Tibial artery (tissue), 4 donors: ENCODE data around the gene DYNC1H1.

Source experiments
- DNase-seq, 2 donors: peaks; one replicate each; pipeline ENCODE4 v3.0.0-alpha.2; 2019
- H3K27ac ChIP-seq, 2 donors: fragments of 200-600 bp; sonication (generic) in 1 of 2; 1 replicate in 1 of 2; 2 replicates in 1 of 2; pipeline ENCODE4 v1.5.1; 2018 to 2019; ENCODE audit warnings: mild to moderate bottlenecking in 1 of 2
- H3K27me3 ChIP-seq, 2 donors: fragments of 200-600 bp; sonication (generic) in 1 of 2; one replicate each; pipeline versions ENCODE4 v1.5.1 to v1.6.0; 2016 to 2019
- H3K36me3 ChIP-seq, 3 donors: fragments of 200-600 bp; sonication (generic) in 2 of 3; one replicate each; pipeline ENCODE4 v1.5.1; 2016 to 2019; ENCODE audit warnings: mild to moderate bottlenecking in 2 of 3
- H3K4me1 ChIP-seq, 4 donors: fragments of 200-600 bp; sonication (generic) in 2 of 4; 1 replicate in 3 of 4; 2 replicates in 1 of 4; pipeline ENCODE4 v1.5.1; 2016 to 2019
- H3K4me3 ChIP-seq, 2 donors: fragments of 200-600 bp; sonication (generic) in 1 of 2; 1 replicate in 1 of 2; 2 replicates in 1 of 2; pipeline ENCODE4 v1.5.1; 2018 to 2019; ENCODE audit warnings: mild to moderate bottlenecking in 2 of 2
- H3K9me3 ChIP-seq, 3 donors: fragments of 200-600 bp; sonication (generic) in 1 of 3; one replicate each; pipeline ENCODE4 v1.5.1; 2016 to 2019
- intact Hi-C: fragments of 100-400 bp; cut with DNase I; formaldehyde crosslinking; loops from one replicate; pipeline ENCODE4 v1.15.0; 2023; ENCODE audit warnings: low total_unique reads
- TF ChIP-seq, protein P1 (sequence below), 2 experiments: fragments of 200-600 bp in 1 of 2; fragments of 450-650 bp in 1 of 2; IDR thresholded peaks; one replicate each; pipeline ENCODE4 v1.5.1; 2017 to 2019; ENCODE audit warnings: antibody characterized with exemption in 2 of 2, mild to moderate bottlenecking in 1 of 2, moderate library complexity in 1 of 2

Gene DYNC1H1

DNA sequence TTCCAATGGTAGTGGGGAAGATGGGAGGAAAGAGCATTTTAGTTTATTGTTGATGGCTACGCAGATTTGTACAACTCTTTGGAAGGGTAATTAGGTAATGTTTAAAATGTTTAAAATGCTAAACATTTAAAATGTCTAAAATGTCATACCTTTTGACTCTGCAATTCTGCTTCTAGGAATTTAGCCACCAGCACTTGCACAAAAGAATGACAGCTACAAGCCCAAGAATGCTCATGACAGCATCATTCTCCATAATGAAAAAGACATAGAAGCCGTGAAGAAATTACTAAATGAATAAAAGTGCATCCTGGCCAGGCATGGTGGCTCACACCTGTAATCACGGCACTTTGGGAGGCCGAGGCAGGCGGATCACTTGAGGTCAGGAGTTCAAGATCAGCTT lies 19.9 kb upstream of the DYNC1H1 start:
- Histone ChIP-seq H3K27me3 (peaks cover 0 to 5% of the 10 kb centered on the region in 2 donors), H3K4me3 (no peak overlapping the region), H3K36me3 (no peaks in the 10 kb centered on the region), H3K4me1 (peaks cover 0 to 16% (median 11%) of the 10 kb centered on the region in 4 donors), H3K9me3 (no peaks in the 10 kb centered on the region), H3K27ac (no peak overlapping the region)
- intact Hi-C loops, result no loop called here
- TF ChIP-seq, protein P1, sequence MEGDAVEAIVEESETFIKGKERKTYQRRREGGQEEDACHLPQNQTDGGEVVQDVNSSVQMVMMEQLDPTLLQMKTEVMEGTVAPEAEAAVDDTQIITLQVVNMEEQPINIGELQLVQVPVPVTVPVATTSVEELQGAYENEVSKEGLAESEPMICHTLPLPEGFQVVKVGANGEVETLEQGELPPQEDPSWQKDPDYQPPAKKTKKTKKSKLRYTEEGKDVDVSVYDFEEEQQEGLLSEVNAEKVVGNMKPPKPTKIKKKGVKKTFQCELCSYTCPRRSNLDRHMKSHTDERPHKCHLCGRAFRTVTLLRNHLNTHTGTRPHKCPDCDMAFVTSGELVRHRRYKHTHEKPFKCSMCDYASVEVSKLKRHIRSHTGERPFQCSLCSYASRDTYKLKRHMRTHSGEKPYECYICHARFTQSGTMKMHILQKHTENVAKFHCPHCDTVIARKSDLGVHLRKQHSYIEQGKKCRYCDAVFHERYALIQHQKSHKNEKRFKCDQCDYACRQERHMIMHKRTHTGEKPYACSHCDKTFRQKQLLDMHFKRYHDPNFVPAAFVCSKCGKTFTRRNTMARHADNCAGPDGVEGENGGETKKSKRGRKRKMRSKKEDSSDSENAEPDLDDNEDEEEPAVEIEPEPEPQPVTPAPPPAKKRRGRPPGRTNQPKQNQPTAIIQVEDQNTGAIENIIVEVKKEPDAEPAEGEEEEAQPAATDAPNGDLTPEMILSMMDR (IDR thresholded peaks at IDR 0.05), result no peak
- no peak for DNase-seq

DNA sequence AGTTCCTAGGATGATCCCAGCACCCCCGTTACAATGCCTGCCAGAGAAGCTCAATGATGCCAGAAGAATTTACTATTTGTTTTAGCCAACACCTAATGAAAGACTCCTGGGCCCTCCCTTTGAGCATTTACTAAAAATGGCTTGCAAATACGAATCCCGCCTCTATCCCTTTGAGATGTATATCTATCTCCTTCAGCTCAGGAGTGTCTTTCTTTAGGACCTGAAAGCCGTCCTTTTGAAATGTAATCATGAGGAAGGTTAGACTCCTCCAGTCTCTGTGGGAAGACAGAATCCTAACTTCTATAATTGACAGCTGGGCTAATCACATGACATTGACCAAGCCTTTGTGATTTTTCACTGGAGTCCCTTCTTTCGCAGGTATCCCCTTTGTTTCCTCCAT lies 19.2 kb upstream of the DYNC1H1 start:
- Histone ChIP-seq H3K4me3 (no peak overlapping the region), H3K36me3 (no peaks in the 10 kb centered on the region), H3K4me1 (peaks cover 0 to 23% (median 14%) of the 10 kb centered on the region in 4 donors), H3K27ac (no peak overlapping the region), H3K27me3 (peaks cover 0 to 5% of the 10 kb centered on the region in 2 donors), H3K9me3 (no peaks in the 10 kb centered on the region)
- TF ChIP-seq, protein P1 (IDR thresholded peaks at IDR 0.05), result no peak
- DNase-seq, result no peak
- intact Hi-C loops, result no loop called here

DNA sequence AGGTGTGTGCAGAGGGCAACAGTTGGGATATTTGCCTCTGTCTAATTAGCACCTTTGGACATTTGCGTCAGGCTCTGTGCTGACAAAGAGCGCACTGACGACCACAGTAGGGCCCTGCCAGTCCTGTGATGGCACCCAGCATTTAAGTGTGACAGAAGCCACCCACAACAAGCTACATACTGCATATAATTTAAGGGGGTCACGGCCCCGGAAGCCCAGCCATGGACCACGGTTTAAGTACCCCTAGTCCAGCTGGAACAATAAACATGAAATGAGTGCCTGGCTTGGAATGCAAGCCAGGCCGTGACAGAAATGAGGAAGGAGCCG lies 16.8 kb upstream of the DYNC1H1 start:
- Histone ChIP-seq H3K9me3 (no peaks in the 10 kb centered on the region), H3K4me1 (peaks cover 0 to 24% (median 14%) of the 10 kb centered on the region in 4 donors), H3K36me3 (no peaks in the 10 kb centered on the region), H3K27ac (peak overlapping the region; percentile 93 to 97), H3K4me3 (peak overlapping the region; percentile 64 to 69), H3K27me3 (peaks cover 0 to 1% of the 10 kb centered on the region in 2 donors)
- TF ChIP-seq, protein P1 (IDR thresholded peaks at IDR 0.05), result no peak
- peak in 1 of 2 donors; percentile 46 for DNase-seq
- intact Hi-C loops, result no loop called here

DNA sequence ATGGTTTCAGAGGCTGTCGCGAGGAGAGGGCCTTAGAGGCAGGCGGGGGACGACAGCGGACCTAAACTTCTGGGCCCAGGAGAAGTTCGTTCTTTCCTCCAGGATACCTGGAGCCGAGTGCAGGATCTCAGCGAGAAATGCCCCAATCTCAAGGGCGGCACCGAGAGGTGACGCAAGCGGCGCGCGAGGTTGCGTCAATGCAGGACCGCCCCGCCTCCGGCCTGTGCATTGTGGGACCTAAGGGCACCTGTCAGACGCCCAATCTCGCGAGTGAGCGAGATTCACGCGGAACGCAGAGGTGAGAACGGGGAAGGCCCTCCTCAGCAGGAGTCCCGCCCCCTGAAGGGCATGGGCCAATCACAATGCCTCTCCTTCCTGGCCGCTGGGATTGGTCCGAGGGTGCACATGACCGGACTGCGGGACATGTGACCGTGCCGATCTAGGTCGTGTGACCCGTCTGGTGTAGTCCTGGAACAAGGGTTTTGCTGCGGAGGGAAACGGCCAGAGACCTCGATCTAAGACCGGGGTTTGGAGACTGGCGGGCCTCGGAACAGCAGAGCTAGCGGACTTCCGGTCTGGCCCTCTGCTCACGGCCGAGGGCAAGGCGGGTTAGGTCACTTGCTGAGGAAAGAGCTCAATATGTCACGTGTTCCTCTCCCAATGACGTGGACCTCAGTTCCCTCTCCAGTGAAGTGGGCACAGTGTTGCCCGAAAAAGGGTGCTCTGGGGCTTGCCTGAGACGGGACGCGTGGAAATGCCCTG lies 16.3 kb upstream of the DYNC1H1 start:
- TF ChIP-seq, protein P1 (IDR thresholded peaks at IDR 0.05), result peak in 1 of 2 experiments; percentile 6
- Histone ChIP-seq H3K36me3 (no peaks in the 10 kb centered on the region), H3K27me3 (no peaks in the 10 kb centered on the region), H3K27ac (peak overlapping the region; percentile 93 to 97), H3K9me3 (no peaks in the 10 kb centered on the region), H3K4me1 (peaks cover 0 to 24% (median 14%) of the 10 kb centered on the region in 4 donors), H3K4me3 (peak overlapping the region; percentile 64 to 69)
- peak; percentile 100 for DNase-seq
- intact Hi-C loops, result no loop called here

DNA sequence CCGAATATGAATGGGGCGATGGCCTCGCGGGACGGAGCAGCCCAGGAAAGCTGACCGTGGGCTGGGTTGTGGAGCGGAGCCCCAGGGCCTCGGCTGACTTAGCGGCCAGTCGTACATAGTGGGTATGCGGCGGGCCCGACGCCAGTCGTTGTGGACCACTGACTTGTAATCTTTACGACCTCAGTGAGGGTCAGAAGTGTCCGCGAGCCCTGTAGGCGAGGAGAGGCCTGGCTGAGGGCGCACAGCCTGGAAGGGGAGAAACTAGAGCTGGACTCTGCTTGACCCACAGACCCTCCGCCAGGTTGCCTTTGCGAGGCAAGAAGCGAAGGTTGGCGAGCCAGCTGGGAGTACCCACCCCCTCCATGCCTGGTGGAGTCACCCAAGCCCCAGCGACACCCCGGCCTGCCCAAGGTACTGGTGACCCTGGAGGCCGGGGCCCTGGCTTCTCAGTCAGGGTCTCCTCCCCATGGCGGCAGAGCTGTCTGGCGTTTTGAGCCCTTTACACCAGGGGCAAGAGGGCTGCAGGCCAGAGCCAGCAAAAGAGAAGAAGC lies 15.6 kb upstream of the DYNC1H1 start:
- Histone ChIP-seq H3K4me1 (peaks cover 0 to 24% (median 14%) of the 10 kb centered on the region in 4 donors), H3K4me3 (peak overlapping the region; percentile 64 to 69), H3K27ac (peak overlapping the region; percentile 93 to 97), H3K9me3 (no peaks in the 10 kb centered on the region), H3K27me3 (no peaks in the 10 kb centered on the region), H3K36me3 (no peaks in the 10 kb centered on the region)
- TF ChIP-seq, protein P1 (IDR thresholded peaks at IDR 0.05), result no peak
- intact Hi-C loops, result no loop called here
- no peak for DNase-seq
